ENCODE measurements around the gene ZFAND2A. TPM values are rescaled to one million over a fixed set of nuclear protein-coding genes. Genes with fewer than 3 reads are reported as not detected.

The ZFAND2A gene
- total and polyA plus RNA-seq, 2 donors (not counting 3 experiments of a cell fraction or from before 2014, with no cell fraction given), result 31.8 to 40.6 TPM

DNA sequence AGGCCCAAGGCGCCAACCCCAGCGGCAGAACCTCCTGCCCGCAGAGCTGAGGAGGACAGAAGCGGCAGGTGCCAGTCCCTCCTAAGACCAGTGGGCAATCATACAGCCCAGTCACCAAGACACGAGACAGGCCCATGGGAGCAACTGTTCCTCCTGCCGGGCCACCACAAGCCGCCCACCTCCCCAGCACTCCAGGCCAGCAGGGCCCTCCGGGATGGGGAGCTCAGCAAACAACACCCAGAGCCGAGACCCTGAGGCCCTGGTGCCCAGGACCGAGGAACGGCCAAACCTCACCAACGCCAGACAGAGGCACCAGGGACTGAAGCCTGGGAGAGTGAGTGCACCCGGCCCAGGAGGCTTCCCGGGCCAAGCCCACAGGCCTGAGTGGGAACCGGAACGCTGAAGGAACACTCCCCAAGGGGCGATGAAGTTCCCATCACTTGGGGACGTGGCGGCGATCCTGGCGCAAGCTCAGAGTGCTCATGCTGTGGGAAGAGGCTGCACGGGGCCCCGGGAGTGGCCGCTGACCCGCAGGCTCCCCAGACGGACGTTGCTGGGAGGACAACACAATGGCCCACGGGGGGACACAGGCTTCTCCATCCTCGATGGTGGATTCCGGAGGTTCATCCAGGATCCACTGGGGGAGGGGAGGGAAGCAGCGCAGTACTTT is 37.0 kb downstream of the ZFAND2A start:
- no peaks in the 10 kb centered on the region for H3K9me1 ChIP-seq (replicated peaks; ENCODE audit: control insufficient read depth, extremely low read depth, insufficient read depth, low read length)
- BruUV-seq (replicated peaks), result no TSS peak
- DNase-seq (ENCODE audit: low read depth, low spot score), result no peak
- no peak overlapping the region for H3K4me2 ChIP-seq (ENCODE audit: insufficient read depth, low read length)
- peaks cover 12% of the 10 kb centered on the region for H3K4me1 ChIP-seq (ENCODE audit: control insufficient read depth, extremely low read depth, insufficient read depth, low read length)
- intact Hi-C loops (cut with micrococcal nuclease) (loop anchor here (2.0 kb wide), 2 partner anchors 36 to 130 kb away; no protein-coding TSS in a partner anchor), dilution Hi-C loops (cut with MboI; ENCODE audit: extremely low pct_ligation_motif_present, low sequenced_read_pairs) (no loop called here)
- POLR2A ChIA-PET, result interaction anchor here (0.6 kb wide), 1 partner anchor 11 kb away, joined by 4 read pairs; no protein-coding TSS in a partner anchor
- H3K4me3 ChIP-seq (replicated peaks in 1 of 3; ENCODE audit: insufficient read depth in 1 of 3, low read depth in 1 of 3, low read length in 3 of 3), result no peak overlapping the region
- no peak overlapping the region for H3K27ac ChIP-seq (ENCODE audit: insufficient read depth, low read depth, low read length)
- CTCF ChIA-PET, result interaction anchor here (0.6 to 4.4 kb wide), 27 partner anchors 8 to 148 kb away, joined by 3 to 65 read pairs (median 5); partner anchors contain the start of gene GPER1
- no peak for FAIRE-seq
- no peaks in the 10 kb centered on the region for H4K20me1 ChIP-seq (replicated peaks; ENCODE audit: control insufficient read depth, extremely low read depth, insufficient read depth, low read length)
- H3K9ac ChIP-seq (replicated peaks; ENCODE audit: extremely low read depth, insufficient read depth, low read length), result no peak overlapping the region
- no peak overlapping the region for H2AFZ ChIP-seq (ENCODE audit: low read depth, low read length)
- H3K79me2 ChIP-seq (ENCODE audit: control insufficient read depth, insufficient read depth, low read length), result peaks cover 2% of the 10 kb centered on the region
- TF ChIP-seq GATA2 (IDR thresholded peaks at IDR 0.05; ENCODE audit: insufficient read depth, insufficient read length, low read depth, low read length) (no peak), MYC (IDR thresholded peaks at IDR 0.05; ENCODE audit: low read depth, low read length) (no peak), POLR2AphosphoS5 (IDR thresholded peaks at IDR 0.05; ENCODE audit: insufficient read depth, low read depth, low read length) (no peak), POLR2A (IDR thresholded peaks at IDR 0.05; ENCODE audit: low read depth, low read length) (no peak), FOS (IDR thresholded peaks at IDR 0.05; ENCODE audit: borderline replicate concordance, insufficient read depth, low read length) (no peak), EZH2 (IDR thresholded peaks at IDR 0.05; ENCODE audit: borderline replicate concordance, low read depth, low read length, severe bottlenecking) (no peak), JUN (IDR thresholded peaks at IDR 0.05; ENCODE audit: borderline replicate concordance, insufficient read depth, insufficient read length, low read depth) (no peak)
- TF ChIP-seq, protein P1, sequence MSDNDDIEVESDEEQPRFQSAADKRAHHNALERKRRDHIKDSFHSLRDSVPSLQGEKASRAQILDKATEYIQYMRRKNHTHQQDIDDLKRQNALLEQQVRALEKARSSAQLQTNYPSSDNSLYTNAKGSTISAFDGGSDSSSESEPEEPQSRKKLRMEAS (IDR thresholded peaks at IDR 0.05; ENCODE audit: insufficient read depth, insufficient read length), result no peak
- TF ChIP-seq, protein P2, sequence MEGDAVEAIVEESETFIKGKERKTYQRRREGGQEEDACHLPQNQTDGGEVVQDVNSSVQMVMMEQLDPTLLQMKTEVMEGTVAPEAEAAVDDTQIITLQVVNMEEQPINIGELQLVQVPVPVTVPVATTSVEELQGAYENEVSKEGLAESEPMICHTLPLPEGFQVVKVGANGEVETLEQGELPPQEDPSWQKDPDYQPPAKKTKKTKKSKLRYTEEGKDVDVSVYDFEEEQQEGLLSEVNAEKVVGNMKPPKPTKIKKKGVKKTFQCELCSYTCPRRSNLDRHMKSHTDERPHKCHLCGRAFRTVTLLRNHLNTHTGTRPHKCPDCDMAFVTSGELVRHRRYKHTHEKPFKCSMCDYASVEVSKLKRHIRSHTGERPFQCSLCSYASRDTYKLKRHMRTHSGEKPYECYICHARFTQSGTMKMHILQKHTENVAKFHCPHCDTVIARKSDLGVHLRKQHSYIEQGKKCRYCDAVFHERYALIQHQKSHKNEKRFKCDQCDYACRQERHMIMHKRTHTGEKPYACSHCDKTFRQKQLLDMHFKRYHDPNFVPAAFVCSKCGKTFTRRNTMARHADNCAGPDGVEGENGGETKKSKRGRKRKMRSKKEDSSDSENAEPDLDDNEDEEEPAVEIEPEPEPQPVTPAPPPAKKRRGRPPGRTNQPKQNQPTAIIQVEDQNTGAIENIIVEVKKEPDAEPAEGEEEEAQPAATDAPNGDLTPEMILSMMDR (IDR thresholded peaks at IDR 0.05; ENCODE audit: extremely low read depth in 1 of 2, insufficient read depth in 1 of 2, low read depth in 1 of 2, low read length in 2 of 2), result no peak
- H3K9me3 ChIP-seq (replicated peaks; ENCODE audit: control insufficient read depth, insufficient read depth, low read length), result no peaks in the 10 kb centered on the region
- H3K27me3 ChIP-seq (ENCODE audit: control insufficient read depth in 2 of 2, insufficient read depth in 2 of 2, low read length in 2 of 2), result no peaks in the 10 kb centered on the region
- H3K36me3 ChIP-seq (ENCODE audit: control insufficient read depth in 2 of 2, extremely low read depth in 1 of 2, insufficient read depth in 2 of 2, low read length in 2 of 2), result peaks cover 0 to 3% of the 10 kb centered on the region in 2 experiments
